HepG2 (cell line): ENCODE data around the gene SLC25A44. TPM values are rescaled to one million over a fixed set of nuclear protein-coding genes. Genes with fewer than 3 reads are reported as not detected.

Experiments
- KDM4B ChIP-seq: sonication (generic); formaldehyde crosslinking; IDR thresholded peaks from 2 replicates; pipeline ENCODE4 v1.4.0; 2020; ENCODE audit warnings: missing genetic modification reagents
- NFE2L1 ChIP-seq: sonication (generic); formaldehyde crosslinking; IDR thresholded peaks from 2 replicates; pipeline ENCODE4 v1.4.0; 2020; ENCODE audit warnings: missing genetic modification reagents, mild to moderate bottlenecking, borderline replicate concordance
- PBX2 ChIP-seq: IDR thresholded peaks from 2 replicates; pipeline ENCODE4 v1.6.1; 2016; ENCODE audit warnings: control low read depth
- SNAPC5 ChIP-seq: sonication (generic); formaldehyde crosslinking; IDR thresholded peaks from 2 replicates; pipeline ENCODE4 v1.8.1; 2023; ENCODE audit warnings: mild to moderate bottlenecking, missing genetic modification reagents, borderline replicate concordance
- U2AF2 ChIP-seq: fragments of 200-400 bp; formaldehyde crosslinking; IDR thresholded peaks from 2 replicates; pipeline ENCODE4 v1.6.1; 2017; ENCODE audit warnings: low read depth, mild to moderate bottlenecking, low read length
- ZBTB26 ChIP-seq: IDR thresholded peaks from 2 replicates; pipeline ENCODE4 v1.6.1; 2016; ENCODE audit warnings: missing compliant biosample characterization, missing genetic modification reagents, borderline replicate concordance
- ZFP36 ChIP-seq: fragments of 150-350 bp; IDR thresholded peaks from 2 replicates; pipeline ENCODE4 v1.6.1; 2018; ENCODE audit warnings: borderline replicate concordance, low read length, low read depth; ENCODE audit not compliant: partially characterized antibody
- ZNF343 ChIP-seq: sonication (generic); formaldehyde crosslinking; IDR thresholded peaks from 2 replicates; pipeline ENCODE4 v1.4.0; 2020; ENCODE audit warnings: mild to moderate bottlenecking, missing genetic modification reagents
- ZNF556 ChIP-seq: sonication (generic); formaldehyde crosslinking; IDR thresholded peaks from 2 replicates; pipeline ENCODE4 v1.4.0; 2020; ENCODE audit warnings: mild to moderate bottlenecking, missing genetic modification reagents, borderline replicate concordance
- ZNF704 ChIP-seq: sonication (generic); formaldehyde crosslinking; IDR thresholded peaks from 2 replicates; pipeline ENCODE4 v1.8.1; 2023; ENCODE audit warnings: mild to moderate bottlenecking, inconsistent platforms, moderate library complexity, missing genetic modification reagents, borderline replicate concordance
- polyA plus RNA-seq, 8 experiments: library from polyadenylated mRNA; depleted of rRNA in 3 of 8; stranded (reverse) in 7 of 8; unstranded in 1 of 8; fragments of >200 nt; fragmentation: Illumina TruSeq in 4 of 8; extraction: Trizol in 4 of 8; gene quantifications; 2 replicates each; pipeline versions ENCODE4 v1.2.1 to v1.2.3, GENCODE V29; 2011 to 2016; ENCODE audit warnings: low read depth in 4 of 8, missing spikeins in 1 of 8, mixed read lengths in 1 of 8; ENCODE audit not compliant: insufficient read depth in 1 of 8
- total RNA-seq, 5 experiments: library from RNA; depleted of rRNA; stranded (reverse); fragments of >200 nt; fragmentation: Illumina TruSeq; extraction: Trizol; gene quantifications; 2 replicates each; pipeline ENCODE4 v1.2.3, GENCODE V29; 2016; ENCODE audit warnings: low read depth in 1 of 5
- TF ChIP-seq, protein P1 (sequence below): sonication (generic); formaldehyde crosslinking; IDR thresholded peaks from 2 replicates; pipeline ENCODE4 v1.9.0; 2021; ENCODE audit warnings: missing genetic modification reagents, borderline replicate concordance

Gene SLC25A44
- total and polyA plus RNA-seq, 2 of the 13 experiments (the other 11 are each of a cell fraction or from before 2014, with no cell fraction given), result 10.7 to 13.4 TPM

DNA sequence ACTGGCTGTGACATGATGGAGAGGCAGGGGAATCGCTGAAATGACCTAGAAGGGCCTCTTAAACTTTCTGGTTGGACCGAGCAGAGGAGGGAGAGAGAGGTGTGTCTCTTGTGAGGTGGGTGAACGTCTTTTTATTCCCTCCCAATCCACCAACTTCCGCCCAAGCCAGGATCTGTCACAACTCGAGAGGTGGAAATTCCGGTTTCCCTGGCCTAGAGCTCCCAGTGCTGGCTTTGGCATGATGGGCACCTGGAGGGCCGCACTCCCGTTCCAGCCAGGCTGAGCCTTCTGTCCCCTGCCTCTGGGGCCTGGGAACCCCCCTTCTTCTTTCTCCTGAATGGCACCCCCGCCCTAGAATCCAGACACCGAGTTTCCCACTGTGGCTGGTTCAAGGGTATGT, 40.5 kb upstream of the SLC25A44 start, which contains the start of gene SEMA4A (continued):
- TF ChIP-seq ZNF704 (CRISPR knock-in tag) (no peak), PBX2 (CRISPR knock-in tag) (no peak), ZFP36 (no peak), SNAPC5 (CRISPR knock-in tag) (no peak), ZBTB26 (CRISPR knock-in tag) (no peak), NFE2L1 (no peak), U2AF2 (no peak), ZNF343 (no peak), ZNF556 (CRISPR knock-in tag) (no peak), KDM4B (CRISPR knock-in tag) (no peak)
- TF ChIP-seq, protein P1, sequence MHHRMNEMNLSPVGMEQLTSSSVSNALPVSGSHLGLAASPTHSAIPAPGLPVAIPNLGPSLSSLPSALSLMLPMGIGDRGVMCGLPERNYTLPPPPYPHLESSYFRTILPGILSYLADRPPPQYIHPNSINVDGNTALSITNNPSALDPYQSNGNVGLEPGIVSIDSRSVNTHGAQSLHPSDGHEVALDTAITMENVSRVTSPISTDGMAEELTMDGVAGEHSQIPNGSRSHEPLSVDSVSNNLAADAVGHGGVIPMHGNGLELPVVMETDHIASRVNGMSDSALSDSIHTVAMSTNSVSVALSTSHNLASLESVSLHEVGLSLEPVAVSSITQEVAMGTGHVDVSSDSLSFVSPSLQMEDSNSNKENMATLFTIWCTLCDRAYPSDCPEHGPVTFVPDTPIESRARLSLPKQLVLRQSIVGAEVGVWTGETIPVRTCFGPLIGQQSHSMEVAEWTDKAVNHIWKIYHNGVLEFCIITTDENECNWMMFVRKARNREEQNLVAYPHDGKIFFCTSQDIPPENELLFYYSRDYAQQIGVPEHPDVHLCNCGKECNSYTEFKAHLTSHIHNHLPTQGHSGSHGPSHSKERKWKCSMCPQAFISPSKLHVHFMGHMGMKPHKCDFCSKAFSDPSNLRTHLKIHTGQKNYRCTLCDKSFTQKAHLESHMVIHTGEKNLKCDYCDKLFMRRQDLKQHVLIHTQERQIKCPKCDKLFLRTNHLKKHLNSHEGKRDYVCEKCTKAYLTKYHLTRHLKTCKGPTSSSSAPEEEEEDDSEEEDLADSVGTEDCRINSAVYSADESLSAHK (CRISPR knock-in tag), result no peak
